Astrocyte of the cerebellum (primary cell): ENCODE data around the gene POLR1D.

ENCODE experiments used
- DNase-seq: peaks from one replicate; pipeline ENCODE4 v3.0.0-alpha.2; 2011; ENCODE audit warnings: low read depth
- H3K4me3 ChIP-seq: 2 replicates; pipeline ENCODE4 v1.5.1; 2011; ENCODE audit warnings: mild to moderate bottlenecking, low read depth, low read length, moderate library complexity
- in situ Hi-C: cut with HindIII; loops from 2 replicates; pipeline ENCODE4 v1.10.0; 2017; ENCODE audit warnings: low sequenced_read_pairs
- TF ChIP-seq, protein P1 (sequence below): IDR thresholded peaks from 2 replicates; pipeline ENCODE4 v1.5.1; 2012; ENCODE audit warnings: low read length, low read depth, moderate library complexity, mild to moderate bottlenecking; ENCODE audit errors: missing control alignments

POLR1D gene

DNA sequence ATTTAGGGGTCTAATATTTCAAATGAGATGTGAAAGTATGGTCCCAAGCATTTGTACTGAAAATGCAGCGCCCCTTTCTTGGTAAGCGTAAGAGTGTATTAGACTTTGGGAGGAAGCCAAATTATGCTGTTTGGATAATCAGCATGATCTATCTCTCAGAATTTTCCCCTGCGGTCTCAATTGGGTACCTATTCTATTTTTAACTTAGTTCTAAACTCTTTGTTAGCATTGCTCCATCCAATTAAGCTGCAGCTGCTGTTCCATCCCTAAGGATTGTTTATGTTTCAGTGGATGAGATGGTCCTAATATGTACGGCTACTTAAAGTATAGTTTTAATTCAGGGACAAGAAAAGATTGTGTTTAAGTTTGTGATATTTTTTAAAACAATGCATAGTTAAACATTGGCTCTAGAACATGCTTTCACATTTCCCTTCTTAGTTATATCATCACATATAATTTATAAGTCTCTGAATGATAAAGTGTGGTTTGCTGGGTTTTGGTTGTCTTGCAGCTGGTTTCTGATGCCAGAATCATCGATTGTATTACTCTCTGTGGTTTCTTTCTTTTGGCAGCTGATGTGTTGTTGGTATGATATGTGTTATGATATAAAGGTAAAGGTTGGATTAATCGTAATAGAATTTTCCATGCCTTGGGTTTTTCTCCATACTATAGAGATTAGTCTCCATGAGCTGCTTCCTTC, 15.0 kb downstream of the POLR1D start:
- TF ChIP-seq, protein P1, sequence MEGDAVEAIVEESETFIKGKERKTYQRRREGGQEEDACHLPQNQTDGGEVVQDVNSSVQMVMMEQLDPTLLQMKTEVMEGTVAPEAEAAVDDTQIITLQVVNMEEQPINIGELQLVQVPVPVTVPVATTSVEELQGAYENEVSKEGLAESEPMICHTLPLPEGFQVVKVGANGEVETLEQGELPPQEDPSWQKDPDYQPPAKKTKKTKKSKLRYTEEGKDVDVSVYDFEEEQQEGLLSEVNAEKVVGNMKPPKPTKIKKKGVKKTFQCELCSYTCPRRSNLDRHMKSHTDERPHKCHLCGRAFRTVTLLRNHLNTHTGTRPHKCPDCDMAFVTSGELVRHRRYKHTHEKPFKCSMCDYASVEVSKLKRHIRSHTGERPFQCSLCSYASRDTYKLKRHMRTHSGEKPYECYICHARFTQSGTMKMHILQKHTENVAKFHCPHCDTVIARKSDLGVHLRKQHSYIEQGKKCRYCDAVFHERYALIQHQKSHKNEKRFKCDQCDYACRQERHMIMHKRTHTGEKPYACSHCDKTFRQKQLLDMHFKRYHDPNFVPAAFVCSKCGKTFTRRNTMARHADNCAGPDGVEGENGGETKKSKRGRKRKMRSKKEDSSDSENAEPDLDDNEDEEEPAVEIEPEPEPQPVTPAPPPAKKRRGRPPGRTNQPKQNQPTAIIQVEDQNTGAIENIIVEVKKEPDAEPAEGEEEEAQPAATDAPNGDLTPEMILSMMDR, result no peak
- H3K4me3 ChIP-seq, result no peak overlapping the region
- in situ Hi-C loops, result no loop called here
- no peak for DNase-seq

DNA sequence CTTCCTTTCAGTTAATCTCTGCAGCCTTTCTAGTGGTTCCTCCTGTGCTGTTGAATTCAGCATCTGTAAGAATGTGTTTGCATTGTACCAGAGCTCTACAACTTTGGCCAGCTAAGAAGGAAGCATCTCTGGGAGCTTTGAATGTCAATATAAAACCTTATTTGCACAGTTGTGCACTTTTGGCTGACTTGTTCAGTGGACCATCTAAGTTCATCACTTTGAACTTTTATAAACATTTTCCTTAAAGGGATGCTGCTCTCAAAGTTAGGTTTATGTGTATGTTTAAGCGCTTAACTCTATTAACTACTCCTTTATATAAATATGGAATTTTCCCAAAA, 15.6 kb downstream of the POLR1D start:
- TF ChIP-seq, protein P1, result no peak
- in situ Hi-C loops, result no loop called here

DNA sequence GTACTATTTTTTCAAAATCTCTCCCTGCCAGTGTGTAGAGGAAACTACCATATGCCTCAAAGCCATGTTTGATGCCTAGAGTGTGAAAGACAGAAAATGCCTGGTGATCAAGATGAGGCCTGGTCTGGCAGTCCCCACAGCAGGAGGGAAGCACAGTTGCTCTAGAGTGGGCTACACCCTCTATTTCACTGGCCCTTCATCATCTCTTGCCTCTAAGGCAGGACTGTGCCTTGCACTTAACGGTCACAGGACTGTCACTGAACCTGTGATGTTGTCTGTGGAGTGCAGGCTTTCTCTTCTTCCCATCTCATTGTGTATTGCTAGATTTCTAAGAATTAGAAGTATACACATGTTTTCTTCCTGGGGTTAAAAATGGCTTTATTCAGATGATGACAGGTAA, 16.3 kb downstream of the POLR1D start:
- TF ChIP-seq, protein P1, result no peak
- H3K4me3 ChIP-seq, result no peak overlapping the region
- in situ Hi-C loops, result no loop called here
- DNase-seq, result no peak

More for the DNA sequence above, 15.6 kb downstream of the POLR1D start:
- DNase-seq, result no peak
- H3K4me3 ChIP-seq, result no peak overlapping the region

DNA sequence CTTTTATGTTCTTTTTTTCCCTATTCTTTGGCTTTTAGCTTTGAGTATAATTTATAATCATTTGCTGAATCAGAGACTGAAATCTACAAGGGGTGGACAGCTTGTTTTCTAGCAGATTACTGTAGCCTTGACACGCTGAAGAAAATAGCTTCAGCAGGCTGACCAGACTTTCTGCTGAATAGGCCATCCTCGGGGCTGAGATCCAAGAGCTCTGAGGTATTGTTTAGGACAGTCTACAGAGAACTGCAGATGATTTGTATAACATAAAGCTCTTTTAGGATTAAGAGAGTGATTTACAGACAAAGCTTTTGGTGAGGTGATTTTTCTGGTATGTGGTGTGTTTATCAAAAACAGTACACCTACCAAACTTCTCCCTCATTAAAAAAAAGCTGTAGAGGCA, 16.8 kb downstream of the POLR1D start:
- TF ChIP-seq, protein P1, result no peak
- H3K4me3 ChIP-seq, result no peak overlapping the region
- in situ Hi-C loops, result no loop called here
- DNase-seq, result no peak

DNA sequence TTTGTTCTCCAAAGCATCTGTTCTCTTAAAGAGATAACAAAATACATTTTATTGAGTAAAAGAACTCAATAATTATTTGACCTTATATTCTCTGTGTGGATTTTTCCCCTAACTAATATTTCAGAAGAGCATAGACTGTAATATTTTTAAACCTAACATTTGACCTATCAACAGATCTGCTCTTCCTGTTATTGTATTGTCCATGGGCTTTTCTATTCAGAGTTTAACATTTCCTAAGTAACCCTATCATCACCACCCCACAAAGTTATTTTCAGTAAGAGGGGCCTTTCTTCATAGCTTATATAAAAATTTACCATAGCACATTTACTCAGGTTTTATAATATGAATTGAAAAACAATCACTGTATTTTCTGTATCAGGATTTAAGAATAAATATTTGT, 17.5 kb downstream of the POLR1D start:
- no peak overlapping the region for H3K4me3 ChIP-seq
- TF ChIP-seq, protein P1, result no peak
- in situ Hi-C loops, result no loop called here
- DNase-seq, result no peak

DNA sequence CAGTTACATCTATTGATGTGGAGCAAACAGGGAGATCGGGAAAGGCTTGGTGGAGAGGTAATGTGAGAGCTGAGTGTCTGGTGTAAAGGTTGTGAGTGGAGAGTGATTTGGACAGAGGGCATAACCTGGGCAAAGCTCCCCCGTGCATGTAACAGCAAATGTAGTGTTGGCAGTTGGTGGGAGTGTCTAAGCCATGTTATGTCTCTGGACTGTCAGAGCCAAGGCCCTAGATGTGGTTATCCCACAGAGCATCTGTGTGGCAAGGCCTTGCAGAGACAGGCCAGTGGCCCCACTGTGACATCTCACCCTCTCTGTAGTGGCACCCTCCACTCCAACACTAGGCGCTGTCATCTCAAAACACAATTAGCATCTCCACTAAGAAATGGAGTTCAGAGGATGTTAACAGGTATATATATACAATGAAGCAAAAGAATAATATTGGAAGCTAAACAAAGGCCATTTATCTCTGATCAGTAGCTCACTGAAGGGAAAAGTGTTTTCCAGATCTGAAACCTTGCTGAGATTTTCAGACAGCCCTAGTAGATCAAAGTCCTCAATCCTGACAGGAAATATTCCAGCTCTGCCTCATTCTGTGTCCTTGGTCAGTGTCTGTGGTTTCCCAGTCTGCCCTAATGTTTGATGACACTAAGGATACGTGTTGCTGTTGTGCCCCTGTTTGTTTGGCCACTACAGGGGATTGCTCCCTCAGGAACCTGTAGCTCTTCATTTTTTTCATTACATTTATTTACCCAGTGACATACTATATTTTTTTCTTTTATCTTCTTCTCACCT, 20.2 kb downstream of the POLR1D start:
- TF ChIP-seq, protein P1, result no peak
- in situ Hi-C loops, result no loop called here
- no peak overlapping the region for H3K4me3 ChIP-seq
- no peak for DNase-seq
